GM12864 (cell line): ENCODE results near the gene CMTM8.

Experiments used
- DNase-seq: peaks from one replicate; pipeline ENCODE4 v3.0.0-alpha.2; 2011; ENCODE audit warnings: low read depth
- H3K4me3 ChIP-seq: 2 replicates; pipeline ENCODE4 v1.5.1; 2011; ENCODE audit warnings: mild to moderate bottlenecking, low read depth, low read length, control low read depth
- TF ChIP-seq, protein P1 (sequence below): IDR thresholded peaks from 2 replicates; pipeline ENCODE4 v1.5.1; 2011; ENCODE audit warnings: low read depth, mild to moderate bottlenecking, moderate library complexity, low read length, control low read depth, inconsistent platforms; ENCODE audit errors: missing control alignments

Gene CMTM8

DNA sequence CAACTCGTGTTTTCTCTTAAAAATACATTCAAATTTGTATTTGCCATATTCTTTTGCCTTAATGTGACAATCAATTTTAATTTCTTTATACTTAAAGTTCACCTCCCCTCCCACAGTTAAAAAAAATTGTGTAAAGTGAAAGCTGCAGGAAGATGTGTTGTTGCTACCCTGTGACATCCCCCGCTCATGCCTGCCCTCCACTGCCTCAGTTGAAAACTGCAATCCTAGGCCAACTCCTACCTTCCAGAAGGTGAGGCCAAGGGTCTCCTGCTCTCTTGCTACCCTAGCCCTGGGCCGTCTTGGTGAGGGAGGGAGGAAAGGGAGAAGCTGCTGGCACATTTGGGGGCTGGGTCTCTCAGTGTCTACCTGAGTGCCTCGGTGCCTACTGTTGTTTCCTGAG lies 96.2 kb downstream of the CMTM8 start:
- no peak overlapping the region for H3K4me3 ChIP-seq
- TF ChIP-seq, protein P1, sequence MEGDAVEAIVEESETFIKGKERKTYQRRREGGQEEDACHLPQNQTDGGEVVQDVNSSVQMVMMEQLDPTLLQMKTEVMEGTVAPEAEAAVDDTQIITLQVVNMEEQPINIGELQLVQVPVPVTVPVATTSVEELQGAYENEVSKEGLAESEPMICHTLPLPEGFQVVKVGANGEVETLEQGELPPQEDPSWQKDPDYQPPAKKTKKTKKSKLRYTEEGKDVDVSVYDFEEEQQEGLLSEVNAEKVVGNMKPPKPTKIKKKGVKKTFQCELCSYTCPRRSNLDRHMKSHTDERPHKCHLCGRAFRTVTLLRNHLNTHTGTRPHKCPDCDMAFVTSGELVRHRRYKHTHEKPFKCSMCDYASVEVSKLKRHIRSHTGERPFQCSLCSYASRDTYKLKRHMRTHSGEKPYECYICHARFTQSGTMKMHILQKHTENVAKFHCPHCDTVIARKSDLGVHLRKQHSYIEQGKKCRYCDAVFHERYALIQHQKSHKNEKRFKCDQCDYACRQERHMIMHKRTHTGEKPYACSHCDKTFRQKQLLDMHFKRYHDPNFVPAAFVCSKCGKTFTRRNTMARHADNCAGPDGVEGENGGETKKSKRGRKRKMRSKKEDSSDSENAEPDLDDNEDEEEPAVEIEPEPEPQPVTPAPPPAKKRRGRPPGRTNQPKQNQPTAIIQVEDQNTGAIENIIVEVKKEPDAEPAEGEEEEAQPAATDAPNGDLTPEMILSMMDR = peak; percentile 48
- DNase-seq = no peak

DNA sequence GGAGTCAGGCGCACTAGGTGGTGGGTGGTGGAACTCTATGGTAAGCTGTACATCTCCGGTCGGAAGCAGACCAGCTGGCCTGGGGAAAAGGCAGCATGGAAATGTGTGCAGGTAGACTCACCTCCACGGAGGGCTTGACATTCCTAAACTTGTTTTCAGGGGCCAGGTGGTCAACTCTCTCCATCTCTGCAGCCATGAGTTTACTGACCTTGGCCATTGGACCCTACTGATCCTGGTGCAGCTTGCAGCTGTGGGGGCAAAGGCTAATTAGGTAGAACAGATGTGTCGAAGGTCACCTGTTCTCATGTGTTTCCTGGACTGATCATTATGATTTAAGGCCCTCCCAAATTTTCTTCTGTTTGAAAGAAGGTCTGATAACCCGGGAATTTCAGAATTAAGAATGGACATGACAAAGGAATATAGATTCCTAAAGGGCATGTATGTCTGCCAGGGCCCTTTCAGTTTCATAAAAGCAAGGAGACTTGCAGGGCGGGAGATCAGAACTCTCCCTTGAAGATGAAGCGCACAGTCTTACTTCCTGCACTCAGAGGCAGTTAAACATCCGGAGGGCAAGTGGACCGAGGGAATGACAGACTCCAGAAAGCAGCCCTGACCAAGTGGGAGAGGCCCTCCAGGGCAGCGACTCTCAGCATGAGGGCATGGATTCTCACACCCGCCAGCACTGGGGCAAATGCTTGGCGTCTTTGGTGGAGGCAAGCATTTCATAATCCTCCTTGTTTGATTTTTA lies 97.1 kb downstream of the CMTM8 start:
- no peak for DNase-seq
- no peak overlapping the region for H3K4me3 ChIP-seq
- TF ChIP-seq, protein P1 = no peak

DNA sequence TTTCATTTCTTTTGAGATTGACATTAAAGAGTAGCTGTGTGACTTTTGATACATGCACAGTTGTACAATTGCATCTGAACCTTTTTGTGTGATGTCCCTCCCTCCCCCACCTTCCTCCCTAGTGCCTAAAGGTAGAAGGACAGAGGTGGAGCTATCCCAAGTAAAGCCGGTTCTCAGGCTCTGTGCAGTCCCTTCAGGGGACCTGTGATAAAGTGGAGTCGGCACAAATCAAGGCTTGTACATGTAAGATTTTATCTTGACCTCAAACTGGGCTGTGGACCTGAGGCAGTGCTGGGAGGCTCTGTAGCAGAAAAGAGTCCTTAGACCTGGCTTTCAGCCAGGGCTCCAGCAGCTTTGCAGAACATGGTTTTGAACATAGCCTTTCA lies 97.6 kb downstream of the CMTM8 start:
- no peak overlapping the region for H3K4me3 ChIP-seq
- TF ChIP-seq, protein P1 = no peak
- no peak for DNase-seq

DNA sequence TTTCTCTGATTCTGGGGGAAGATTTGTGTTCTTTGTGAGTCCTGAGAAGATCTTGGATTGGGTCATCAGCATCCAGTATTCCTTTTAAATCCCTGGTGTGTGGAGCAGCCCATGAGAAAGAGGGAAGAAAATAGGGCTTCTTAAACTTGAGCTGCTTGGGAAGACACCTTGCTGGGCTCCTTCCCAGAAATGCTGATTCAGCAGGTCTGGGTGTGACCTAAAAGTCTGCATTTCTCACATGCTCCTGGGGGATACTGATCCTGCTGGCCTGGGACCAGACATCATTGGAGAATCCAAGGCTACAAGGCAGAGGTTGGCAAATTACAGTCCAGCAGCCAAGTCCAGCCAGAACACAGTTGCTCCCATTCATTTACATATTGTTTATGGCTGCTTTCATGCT lies 99.0 kb downstream of the CMTM8 start:
- no peak overlapping the region for H3K4me3 ChIP-seq
- TF ChIP-seq, protein P1 = no peak
- no peak for DNase-seq

DNA sequence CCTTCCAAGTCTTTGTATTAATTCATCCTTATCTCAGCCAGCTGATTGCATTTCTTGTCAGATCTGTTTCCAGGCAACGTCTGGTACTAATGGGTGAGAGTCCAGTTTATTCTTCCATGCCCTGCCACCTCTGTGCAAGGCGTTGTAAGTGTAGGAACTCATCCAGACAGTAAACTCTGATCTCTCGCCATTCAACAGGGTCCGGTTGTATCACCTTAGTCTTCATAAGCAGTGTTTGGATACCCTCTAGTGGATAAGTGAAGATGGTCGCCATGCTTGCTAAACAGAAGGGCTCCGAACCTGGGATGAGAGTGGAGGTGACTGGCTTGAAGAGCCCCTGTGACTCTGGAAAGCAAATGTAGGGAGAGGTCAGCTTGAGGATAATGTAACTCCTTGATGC lies 101.6 kb downstream of the CMTM8 start:
- TF ChIP-seq, protein P1 = peak; percentile 48
- DNase-seq = peak; percentile 1
- no peak overlapping the region for H3K4me3 ChIP-seq

DNA sequence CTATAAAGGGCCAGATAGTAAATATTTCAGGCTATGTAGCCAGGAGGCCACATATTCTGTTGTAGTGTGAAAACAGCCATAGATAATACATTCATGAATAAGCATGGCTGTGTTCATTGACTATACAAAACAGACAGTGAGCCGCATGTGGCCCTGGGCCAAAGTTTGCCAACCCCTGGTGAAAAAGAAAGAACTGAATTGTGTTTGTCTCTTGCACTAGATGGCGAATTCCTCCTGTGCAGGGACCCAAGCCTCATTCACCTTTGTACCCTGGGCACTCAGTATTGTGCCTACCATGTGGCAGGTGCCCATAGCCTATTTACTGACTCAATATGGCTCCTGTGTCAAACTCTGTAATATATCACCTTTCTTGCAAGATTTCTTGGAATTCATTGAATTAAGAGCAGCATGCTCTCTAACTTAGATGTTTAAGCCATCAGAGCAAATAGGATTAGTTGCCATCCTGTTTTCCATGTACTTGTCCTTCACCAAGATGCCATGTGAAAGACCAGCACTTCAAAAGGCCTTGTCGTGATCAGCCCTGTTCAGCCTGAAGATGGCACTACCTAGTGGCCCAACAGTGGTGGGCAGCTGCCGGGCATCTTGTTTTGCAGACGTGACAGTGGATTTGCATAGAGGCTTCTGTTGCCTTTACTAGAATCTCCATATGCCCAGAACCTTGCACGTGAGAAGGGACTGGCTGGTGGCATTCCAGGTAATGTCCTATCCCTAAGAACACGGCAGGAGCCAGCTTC lies 102.3 kb downstream of the CMTM8 start:
- TF ChIP-seq, protein P1 = no peak
- no peak for DNase-seq
- no peak overlapping the region for H3K4me3 ChIP-seq
